Left lung (tissue), 10 donors: Measurements from ENCODE around the gene ADGRB2. TPM values are rescaled to one million over a fixed set of nuclear protein-coding genes. Genes with fewer than 3 reads are reported as not detected.

Source experiments
- ATAC-seq: fragments of 200-7000 bp; cut with Tn5 transposase; one replicate; pipeline ENCODE4 v1.9.1; 2020; ENCODE audit warnings: moderate library complexity
- DNase-seq, 4 donors: peaks; one replicate each; pipeline ENCODE4 v3.0.0-alpha.2; 2013 to 2020
- H3K27ac ChIP-seq, 2 donors: fragments of 200-600 bp; sonication (generic) in 1 of 2; one replicate each; pipeline versions ENCODE4 v1.5.0 to v1.8.0; 2020 to 2021
- H3K27me3 ChIP-seq, 2 donors: fragments of 200-600 bp; sonication (generic) in 1 of 2; one replicate each; pipeline versions ENCODE4 v1.5.0 to v1.8.0; 2020 to 2021
- H3K36me3 ChIP-seq, 2 donors: fragments of 200-600 bp; sonication (generic) in 1 of 2; one replicate each; pipeline versions ENCODE4 v1.5.0 to v1.8.0; 2020 to 2021
- H3K4me1 ChIP-seq, 2 donors: fragments of 200-600 bp; one replicate each; pipeline ENCODE4 v1.8.0; 2021
- H3K4me3 ChIP-seq, 2 donors: fragments of 200-600 bp; sonication (generic) in 1 of 2; one replicate each; pipeline versions ENCODE4 v1.5.0 to v1.8.0; 2020 to 2021; ENCODE audit warnings: mild to moderate bottlenecking in 1 of 2
- H3K9me3 ChIP-seq, 2 donors: fragments of 200-600 bp; sonication (generic) in 1 of 2; one replicate each; pipeline versions ENCODE4 v1.5.0 to v1.8.0; 2020 to 2021
- intact Hi-C, 2 donors: fragments of 100-400 bp; cut with DNase I; formaldehyde crosslinking; loops; one replicate each; pipeline versions ENCODE4 v1.11.2 to v1.14.2; 2022
- polyA plus RNA-seq, 6 donors: library from polyadenylated mRNA; unstranded; fragments of 120-200 nt; gene quantifications; one replicate each; pipeline ENCODE4 v1.2.1, GENCODE V29; 2013; ENCODE audit not compliant: insufficient read length in 6 of 6
- total RNA-seq, 2 donors: library from RNA; stranded (reverse); fragmentation: NEBNext Ultra II Directional; extraction: Animal tissue kit (Norgen Biotek cat#: 25700); gene quantifications; one replicate each; pipeline ENCODE4 v1.2.1, GENCODE V29; 2021
- TF ChIP-seq, protein P1 (sequence below), 2 donors: fragments of 200-600 bp; sonication (generic) in 1 of 2; IDR thresholded peaks; one replicate each; pipeline versions ENCODE4 v1.5.0 to v1.8.0; 2021; ENCODE audit warnings: antibody characterized with exemption in 2 of 2
- donor health status: DM: no; HTN: yes; CAD: no.
- donor health status: DM: no; HTN: no; CAD: no.

ADGRB2 gene
- total and polyA plus RNA-seq, 8 donors, result 1.8 to 27.1 (median 16.7) TPM

GRCh38 chr1:31771891-31772668 is 7.9 kb upstream of the ADGRB2 start:
- Histone ChIP-seq H3K36me3 (no peaks in the 10 kb centered on the region), H3K4me1 (peaks cover 7 to 14% of the 10 kb centered on the region in 2 donors), H3K4me3 (no peak overlapping the region), H3K27me3 (peaks cover 29 to 98% of the 10 kb centered on the region in 2 donors), H3K9me3 (no peaks in the 10 kb centered on the region), H3K27ac (no peak overlapping the region)
- peak; percentile 43 for ATAC-seq
- TF ChIP-seq, protein P1, sequence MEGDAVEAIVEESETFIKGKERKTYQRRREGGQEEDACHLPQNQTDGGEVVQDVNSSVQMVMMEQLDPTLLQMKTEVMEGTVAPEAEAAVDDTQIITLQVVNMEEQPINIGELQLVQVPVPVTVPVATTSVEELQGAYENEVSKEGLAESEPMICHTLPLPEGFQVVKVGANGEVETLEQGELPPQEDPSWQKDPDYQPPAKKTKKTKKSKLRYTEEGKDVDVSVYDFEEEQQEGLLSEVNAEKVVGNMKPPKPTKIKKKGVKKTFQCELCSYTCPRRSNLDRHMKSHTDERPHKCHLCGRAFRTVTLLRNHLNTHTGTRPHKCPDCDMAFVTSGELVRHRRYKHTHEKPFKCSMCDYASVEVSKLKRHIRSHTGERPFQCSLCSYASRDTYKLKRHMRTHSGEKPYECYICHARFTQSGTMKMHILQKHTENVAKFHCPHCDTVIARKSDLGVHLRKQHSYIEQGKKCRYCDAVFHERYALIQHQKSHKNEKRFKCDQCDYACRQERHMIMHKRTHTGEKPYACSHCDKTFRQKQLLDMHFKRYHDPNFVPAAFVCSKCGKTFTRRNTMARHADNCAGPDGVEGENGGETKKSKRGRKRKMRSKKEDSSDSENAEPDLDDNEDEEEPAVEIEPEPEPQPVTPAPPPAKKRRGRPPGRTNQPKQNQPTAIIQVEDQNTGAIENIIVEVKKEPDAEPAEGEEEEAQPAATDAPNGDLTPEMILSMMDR (IDR thresholded peaks at IDR 0.05), result no peak
- peak in 1 of 4 donors; percentile 64 for DNase-seq
- intact Hi-C loops, result no loop called here

GRCh38 chr1:31769720-31770390 is 5.7 kb upstream of the ADGRB2 start:
- Histone ChIP-seq H3K27me3 (peaks cover 32 to 98% of the 10 kb centered on the region in 2 donors), H3K4me1 (peaks cover 7 to 17% of the 10 kb centered on the region in 2 donors), H3K4me3 (no peak overlapping the region), H3K27ac (no peak overlapping the region), H3K9me3 (no peaks in the 10 kb centered on the region), H3K36me3 (no peaks in the 10 kb centered on the region)
- TF ChIP-seq, protein P1 (IDR thresholded peaks at IDR 0.05), result no peak
- intact Hi-C loops, result no loop called here
- DNase-seq, result peak in 1 of 4 donors; percentile 41
- ATAC-seq, result no peak

DNA sequence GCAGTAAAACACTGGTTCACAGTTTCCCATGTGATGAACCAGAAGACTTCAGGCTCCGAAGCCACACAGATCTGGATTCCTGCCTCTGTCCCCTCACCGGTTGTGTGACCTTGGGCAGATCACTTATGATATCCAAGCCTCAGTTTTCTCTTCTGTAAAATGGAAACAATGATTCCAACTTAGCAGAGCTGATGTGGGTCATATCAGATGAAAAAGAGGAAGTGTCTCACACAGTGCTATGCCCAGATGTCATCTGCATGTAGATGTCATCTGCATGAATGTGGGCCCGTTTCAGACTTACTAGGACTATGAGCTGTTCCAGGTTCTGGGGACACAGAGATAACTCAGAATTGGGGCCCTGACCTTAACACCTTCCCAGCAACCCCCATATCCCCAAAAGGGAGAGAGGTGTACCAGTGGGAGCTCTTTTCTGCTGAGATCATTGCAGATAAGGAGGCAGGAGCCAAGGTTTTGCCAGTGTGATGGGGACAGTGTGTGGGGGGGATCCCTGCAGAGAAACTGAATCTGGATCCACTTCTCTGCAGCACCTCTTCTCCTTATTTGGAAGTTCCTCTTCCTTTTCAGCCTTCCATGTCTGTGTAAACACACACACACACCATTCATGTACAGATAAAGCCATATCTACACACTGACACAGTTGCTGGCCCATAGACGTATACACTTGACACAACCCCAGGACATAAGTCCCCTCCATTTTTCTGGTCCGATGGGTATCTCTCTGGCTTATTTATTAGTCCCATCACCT is 5.0 kb upstream of the ADGRB2 start:
- Histone ChIP-seq H3K4me1 (peaks cover 7 to 23% of the 10 kb centered on the region in 2 donors), H3K27ac (no peak overlapping the region), H3K27me3 (peaks cover 33 to 97% of the 10 kb centered on the region in 2 donors), H3K36me3 (no peaks in the 10 kb centered on the region), H3K4me3 (no peak overlapping the region), H3K9me3 (no peaks in the 10 kb centered on the region)
- intact Hi-C loops, result no loop called here
- no peak for ATAC-seq
- no peak for DNase-seq
- TF ChIP-seq, protein P1 (IDR thresholded peaks at IDR 0.05), result no peak

DNA sequence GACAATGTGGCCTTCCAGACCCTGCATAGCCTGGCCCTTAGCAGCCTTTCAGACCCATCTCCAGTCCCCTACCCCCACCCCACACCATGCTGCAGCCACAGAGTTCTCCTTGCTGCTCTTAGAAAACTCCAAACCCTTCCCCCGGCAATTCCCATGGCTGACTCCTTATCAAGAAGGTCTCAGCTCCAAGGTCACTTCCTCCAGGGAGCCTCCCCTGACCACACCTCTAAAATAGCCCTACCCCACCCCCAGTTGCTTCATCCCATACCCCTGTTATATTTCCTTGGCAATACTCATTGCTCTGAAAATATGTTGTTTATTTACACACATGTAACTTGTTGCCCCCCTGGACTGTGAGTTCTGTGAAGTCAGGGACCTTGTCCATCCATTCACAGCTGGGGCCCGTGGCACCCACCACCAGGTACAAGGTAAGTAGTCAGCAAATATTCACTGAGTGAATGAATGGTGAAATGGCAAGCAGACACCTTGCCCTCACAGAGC is 4.3 kb upstream of the ADGRB2 start:
- Histone ChIP-seq H3K27ac (no peak overlapping the region), H3K9me3 (no peaks in the 10 kb centered on the region), H3K27me3 (peaks cover 27 to 95% of the 10 kb centered on the region in 2 donors), H3K36me3 (no peaks in the 10 kb centered on the region), H3K4me1 (peaks cover 7 to 27% of the 10 kb centered on the region in 2 donors), H3K4me3 (no peak overlapping the region)
- no peak for DNase-seq
- TF ChIP-seq, protein P1 (IDR thresholded peaks at IDR 0.05), result no peak
- no peak for ATAC-seq
- intact Hi-C loops, result no loop called here
